SIG-M5 treated with dmso at 0.1 percent for 504 hours (cell line): ENCODE data around the gene TRPV6.

Experiments
- DNase-seq: peaks from one replicate; lab custom pipeline; 2025; ENCODE audit not compliant: unreplicated experiment; lab: John Stamatoyannopoulos, UW

The TRPV6 gene

GRCh38 chr7:142885311-142886230, at the start of gene TRPV6:
Gene TRPV6 (minus strand): TSS chr7:142885745.
- DNase-seq, result no peak

GRCh38 chr7:142934056-142934455, 48.5 kb upstream of the TRPV6 start:
- DNase-seq, result no peak

DNA sequence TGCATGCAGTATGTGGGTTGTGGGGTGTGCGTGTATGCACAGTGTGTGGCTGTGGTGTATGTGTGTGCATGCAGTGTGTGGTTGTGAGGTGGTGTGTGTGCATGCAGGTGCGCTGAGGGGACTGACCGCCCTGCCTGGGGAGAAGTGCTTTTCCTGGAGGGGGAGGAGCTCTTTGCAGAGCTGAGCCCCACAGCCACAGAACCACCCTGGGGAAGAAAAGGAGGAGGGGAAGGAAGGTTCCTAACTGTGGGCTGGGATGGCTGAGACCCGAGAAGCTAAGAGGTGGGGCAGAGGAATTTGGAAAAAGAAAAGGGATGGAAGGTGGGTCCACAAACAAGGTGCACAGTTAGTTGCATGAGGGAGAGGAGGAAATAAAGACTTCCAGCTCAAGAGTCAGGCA, 48.1 kb upstream of the TRPV6 start, which contains the start of gene TRPV5:
TSS of gene TRPV5 (minus strand) at position 123 of the 400 bp plus-strand sequence. CDS start 287 bp downstream, outside the sequence.
- DNase-seq, result no peak

GRCh38 chr7:142933092-142933475, 47.5 kb upstream of the TRPV6 start:
- no peak for DNase-seq

- DNase-seq, result no peak
Observed at GRCh38 chr7:142932386-142933091, 47.0 kb upstream of the TRPV6 start.

DNA sequence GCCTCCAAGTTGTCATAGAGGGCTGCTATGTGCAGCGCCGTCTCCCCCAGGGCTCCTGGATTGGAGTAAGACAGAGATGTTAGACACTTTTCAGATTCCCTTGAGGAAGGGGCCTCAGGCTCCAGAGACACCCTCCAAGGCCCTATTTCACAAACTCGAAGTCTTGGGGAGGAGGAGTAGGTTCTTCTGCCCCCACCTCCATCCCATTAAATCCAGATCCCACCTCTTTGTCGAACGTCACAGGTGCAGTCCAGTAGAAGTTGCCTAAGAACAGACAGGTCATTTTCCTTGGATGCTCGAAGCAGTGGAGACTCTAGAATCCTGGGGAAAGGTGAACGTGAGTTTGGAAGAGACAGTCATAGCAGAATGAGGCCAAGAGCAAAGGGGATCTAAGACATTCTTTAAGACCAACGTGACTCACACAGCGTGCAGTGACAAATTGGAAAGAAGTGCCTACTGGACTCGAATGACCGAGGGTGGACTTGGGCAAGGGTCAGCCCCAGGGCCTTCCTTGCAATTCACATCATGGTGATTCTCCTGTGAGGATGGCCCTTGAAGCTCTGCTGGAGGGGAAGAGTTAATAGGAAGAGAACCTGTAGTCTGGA, 44.7 kb upstream of the TRPV6 start:
- DNase-seq, result no peak

- no peak for DNase-seq
Observed at GRCh38 chr7:142927949-142928348, 42.4 kb upstream of the TRPV6 start.

- DNase-seq, result peak; percentile 91
Observed at GRCh38 chr7:142927085-142927745, 41.7 kb upstream of the TRPV6 start.

GRCh38 chr7:142925413-142925812, 39.9 kb upstream of the TRPV6 start:
- no peak for DNase-seq

DNA sequence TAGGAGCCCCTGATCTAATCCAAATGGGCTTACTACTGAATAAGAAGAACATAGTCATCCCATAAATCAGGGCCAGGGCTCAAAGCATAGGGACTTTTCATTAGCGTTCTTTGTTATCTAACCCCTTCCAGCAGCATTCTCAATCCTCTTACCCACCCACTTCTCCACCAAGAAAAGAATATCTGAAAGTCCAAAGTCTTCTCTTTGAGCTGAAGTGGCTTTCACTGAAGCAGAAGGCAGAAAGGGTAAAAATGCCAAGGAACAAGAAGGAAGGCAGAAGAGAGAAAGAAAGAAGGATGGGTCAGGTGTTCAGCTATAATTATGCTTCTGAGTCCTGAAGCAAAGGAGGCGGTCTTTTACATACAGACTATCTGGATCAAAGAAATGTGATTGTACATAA, 37.8 kb upstream of the TRPV6 start:
- DNase-seq, result no peak

- no peak for DNase-seq
Observed at GRCh38 chr7:142919656-142920055, 34.1 kb upstream of the TRPV6 start.

- DNase-seq, result no peak
Observed at GRCh38 chr7:142918901-142919300, 33.4 kb upstream of the TRPV6 start.

DNA sequence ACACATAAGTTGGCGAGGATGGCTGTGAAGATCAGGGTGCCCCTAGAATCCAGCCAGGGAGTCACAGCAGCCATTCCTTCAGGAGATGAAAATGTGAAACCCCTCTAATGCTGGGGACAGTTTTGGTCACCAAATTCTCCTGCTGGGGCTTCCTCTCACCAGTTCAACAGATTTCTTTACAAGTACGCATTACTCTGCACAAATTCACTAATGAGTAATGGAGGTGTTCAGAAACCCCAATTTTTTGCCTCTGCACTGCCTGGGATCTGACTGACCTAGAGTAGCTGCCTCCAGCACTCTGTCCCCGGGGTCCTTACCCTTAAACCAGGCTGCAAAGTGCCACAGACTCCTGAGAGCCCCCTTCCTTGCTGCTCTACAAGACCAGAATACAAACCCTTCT, 31.9 kb upstream of the TRPV6 start:
- no peak for DNase-seq

GRCh38 chr7:142916508-142916907, 31.0 kb upstream of the TRPV6 start:
- DNase-seq, result no peak

DNA sequence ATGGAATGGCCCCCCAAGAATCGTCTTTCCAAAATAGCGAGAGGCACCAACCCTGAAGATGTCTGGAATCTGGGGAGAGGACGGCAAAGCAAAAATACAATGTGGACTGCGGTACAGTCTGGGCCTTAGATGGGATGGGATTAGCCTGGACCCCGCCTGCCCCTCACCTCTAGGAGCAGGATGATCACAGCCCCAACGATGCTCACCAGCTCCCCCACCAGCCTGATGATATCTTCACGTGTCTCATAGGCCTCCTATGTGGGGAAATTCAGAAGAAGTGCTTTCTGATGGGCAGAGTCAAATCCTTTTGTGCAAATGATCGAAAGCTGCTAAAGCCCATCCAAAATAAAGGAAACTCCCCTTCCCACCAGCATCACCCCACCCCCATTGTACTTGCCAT, 29.8 kb upstream of the TRPV6 start:
- DNase-seq, result no peak

DNA sequence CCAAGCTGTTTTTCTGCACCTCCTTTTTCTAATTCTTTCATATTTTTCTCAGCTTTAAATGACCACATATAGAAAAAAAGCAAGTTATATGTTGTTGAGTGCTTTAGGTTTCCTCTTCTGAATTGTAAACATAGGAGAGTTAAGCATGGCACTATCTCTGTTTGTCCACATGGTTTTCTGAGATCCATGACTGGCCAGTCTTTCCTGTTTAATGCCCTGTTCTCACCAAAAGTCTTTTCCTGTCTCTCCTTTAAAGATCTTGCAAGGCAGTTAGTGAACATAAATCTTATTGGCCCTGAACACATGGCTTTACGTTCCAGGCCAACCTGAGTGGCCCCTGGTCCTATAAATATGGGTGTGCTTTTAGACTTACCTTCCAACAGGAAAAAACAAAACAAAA, 28.6 kb upstream of the TRPV6 start:
- no peak for DNase-seq

DNA sequence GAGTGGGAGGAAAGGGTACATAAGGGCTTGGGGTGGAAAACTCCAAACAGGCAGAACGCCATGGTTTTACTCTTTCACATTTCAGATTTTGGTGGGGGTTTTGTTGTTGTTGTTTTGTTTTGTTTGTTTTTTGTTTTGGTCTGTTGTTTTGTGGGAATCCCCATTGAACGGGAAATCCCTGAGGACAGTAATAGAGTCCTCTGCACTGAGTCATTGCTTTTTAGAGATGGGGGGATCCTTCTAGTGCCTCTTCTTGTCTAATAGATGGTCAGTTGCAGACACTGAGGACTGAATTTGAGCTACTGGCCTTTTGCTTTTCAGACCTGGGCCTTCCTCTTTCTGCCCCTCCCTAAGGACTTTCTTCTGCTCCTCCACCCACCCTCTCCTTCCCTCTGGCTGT, 28.0 kb upstream of the TRPV6 start:
- DNase-seq, result no peak

GRCh38 chr7:142913051-142913450, 27.5 kb upstream of the TRPV6 start:
- no peak for DNase-seq

DNA sequence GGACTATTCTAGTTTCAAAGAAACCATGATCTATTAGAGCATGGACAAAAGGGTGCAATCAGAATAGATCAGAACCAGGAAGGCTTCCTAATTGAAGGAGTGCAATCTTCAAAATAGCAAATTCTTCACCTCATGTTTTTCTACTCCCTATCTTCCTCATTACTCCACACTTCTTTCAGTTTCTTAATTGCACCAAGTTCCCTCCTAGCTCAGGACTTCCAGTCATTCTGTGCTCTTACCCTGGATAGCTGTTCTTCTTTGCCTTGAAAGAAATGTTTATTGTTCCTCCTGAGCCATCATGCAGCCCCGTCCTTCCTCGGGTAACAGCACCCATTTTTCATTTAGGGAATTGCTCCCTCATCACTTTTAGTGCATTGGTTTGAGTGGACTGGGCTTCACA, 24.9 kb upstream of the TRPV6 start:
- DNase-seq, result peak; percentile 8

DNA sequence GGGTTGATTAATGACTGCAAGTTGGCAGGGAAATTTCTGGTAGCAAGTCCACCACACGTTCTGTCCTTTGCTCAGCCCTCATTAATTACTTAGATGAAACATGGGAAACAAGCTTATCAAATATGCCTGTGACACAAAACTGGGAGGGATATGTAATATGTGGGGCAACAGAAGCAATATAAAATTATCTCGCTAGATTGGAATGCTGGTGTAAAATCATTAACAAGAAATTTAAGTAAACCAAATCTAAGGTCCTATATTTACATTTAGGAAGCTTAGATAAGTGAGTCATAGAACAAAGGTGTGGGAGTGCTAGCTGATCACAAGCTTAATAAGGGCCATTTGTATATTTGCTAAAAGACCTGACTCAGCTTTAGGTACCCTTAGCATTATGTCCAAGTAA, 24.5 kb upstream of the TRPV6 start:
- no peak for DNase-seq
